RWPE2 (cell line): ENCODE results near the gene TNFAIP3.

Experiments used
- ATAC-seq: fragments of 200-7000 bp; cut with Tn5 transposase; 3 replicates; pipeline ENCODE4 v1.9.1; 2021; ENCODE audit warnings: low read depth
- DNase-seq: peaks from one replicate; pipeline ENCODE4 v3.0.0-alpha.2; 2020; ENCODE audit warnings: low spot score
- H3K27ac ChIP-seq: fragments of 450-650 bp; 2 replicates; pipeline ENCODE4 v1.5.1; 2017; ENCODE audit warnings: mild to moderate bottlenecking; ENCODE audit not compliant: poor library complexity, severe bottlenecking
- H3K27me3 ChIP-seq: fragments of 250-450 bp; sonication (Bioruptor Pico); 2 replicates; pipeline ENCODE4 v1.5.1; 2021; ENCODE audit warnings: mild to moderate bottlenecking, moderate library complexity; ENCODE audit not compliant: insufficient read depth, poor library complexity, severe bottlenecking
- H3K36me3 ChIP-seq: fragments of 250-450 bp; sonication (Bioruptor Pico); 2 replicates; pipeline ENCODE4 v1.5.1; 2020; ENCODE audit warnings: low read depth, mild to moderate bottlenecking, moderate library complexity
- H3K4me1 ChIP-seq: fragments of 250-450 bp; sonication (Bioruptor Pico); 2 replicates; pipeline ENCODE4 v1.5.1; 2021; ENCODE audit warnings: mild to moderate bottlenecking, moderate library complexity; ENCODE audit not compliant: insufficient read depth, poor library complexity, severe bottlenecking
- H3K4me3 ChIP-seq: fragments of 250-450 bp; sonication (Bioruptor Pico); 2 replicates; pipeline ENCODE4 v1.5.1; 2021; ENCODE audit warnings: mild to moderate bottlenecking, moderate library complexity; ENCODE audit not compliant: severe bottlenecking
- H3K9me3 ChIP-seq: fragments of 250-450 bp; sonication (Bioruptor Pico); 2 replicates; pipeline ENCODE4 v1.5.1; 2021; ENCODE audit warnings: mild to moderate bottlenecking, moderate library complexity; ENCODE audit not compliant: severe bottlenecking
- TF ChIP-seq, protein P1 (sequence below): fragments of 450-650 bp; IDR thresholded peaks from one replicate; pipeline ENCODE4 v1.5.1; 2017; ENCODE audit warnings: mild to moderate bottlenecking, moderate library complexity; ENCODE audit not compliant: poor library complexity, severe bottlenecking

TNFAIP3 gene

DNA sequence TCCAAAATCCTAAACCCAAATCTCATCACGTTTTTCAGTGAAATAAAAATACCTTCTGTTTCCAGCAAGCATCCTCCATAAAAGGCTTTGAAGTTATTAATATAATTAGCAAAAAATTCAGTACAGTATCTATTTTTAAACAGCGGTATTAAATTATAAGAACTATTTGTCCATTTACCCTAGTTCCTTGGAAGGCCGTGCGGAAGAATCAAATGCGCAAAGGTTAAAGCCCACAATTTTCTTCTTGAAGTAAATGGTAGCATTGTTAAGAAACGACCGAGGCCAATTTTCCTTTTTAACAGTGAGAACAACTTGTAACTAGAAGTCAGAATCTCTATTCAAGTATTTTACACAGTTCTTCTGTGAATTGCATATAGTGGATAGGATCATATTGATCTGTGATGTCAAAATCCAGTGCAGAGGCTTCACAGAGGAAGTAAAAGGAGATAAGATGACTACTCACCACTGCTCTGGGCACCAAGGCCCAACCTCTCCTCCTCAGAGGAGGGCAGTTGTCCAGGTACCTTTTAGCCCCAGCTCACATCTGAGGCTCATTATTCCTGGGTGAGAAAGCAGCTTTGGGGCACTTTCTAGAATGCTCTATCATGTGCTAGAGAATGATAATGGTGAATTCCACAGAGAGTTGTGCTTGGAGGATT is 36.3 kb downstream of the TNFAIP3 start:
- no peaks in the 10 kb centered on the region for H3K27me3 ChIP-seq
- H3K4me1 ChIP-seq: no peaks in the 10 kb centered on the region
- DNase-seq (no peak), ATAC-seq (no peak)
- H3K36me3 ChIP-seq: no peaks in the 10 kb centered on the region
- TF ChIP-seq, protein P1, sequence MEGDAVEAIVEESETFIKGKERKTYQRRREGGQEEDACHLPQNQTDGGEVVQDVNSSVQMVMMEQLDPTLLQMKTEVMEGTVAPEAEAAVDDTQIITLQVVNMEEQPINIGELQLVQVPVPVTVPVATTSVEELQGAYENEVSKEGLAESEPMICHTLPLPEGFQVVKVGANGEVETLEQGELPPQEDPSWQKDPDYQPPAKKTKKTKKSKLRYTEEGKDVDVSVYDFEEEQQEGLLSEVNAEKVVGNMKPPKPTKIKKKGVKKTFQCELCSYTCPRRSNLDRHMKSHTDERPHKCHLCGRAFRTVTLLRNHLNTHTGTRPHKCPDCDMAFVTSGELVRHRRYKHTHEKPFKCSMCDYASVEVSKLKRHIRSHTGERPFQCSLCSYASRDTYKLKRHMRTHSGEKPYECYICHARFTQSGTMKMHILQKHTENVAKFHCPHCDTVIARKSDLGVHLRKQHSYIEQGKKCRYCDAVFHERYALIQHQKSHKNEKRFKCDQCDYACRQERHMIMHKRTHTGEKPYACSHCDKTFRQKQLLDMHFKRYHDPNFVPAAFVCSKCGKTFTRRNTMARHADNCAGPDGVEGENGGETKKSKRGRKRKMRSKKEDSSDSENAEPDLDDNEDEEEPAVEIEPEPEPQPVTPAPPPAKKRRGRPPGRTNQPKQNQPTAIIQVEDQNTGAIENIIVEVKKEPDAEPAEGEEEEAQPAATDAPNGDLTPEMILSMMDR: no peak
- H3K4me3 ChIP-seq: no peak overlapping the region
- peaks cover 2% of the 10 kb centered on the region for H3K9me3 ChIP-seq
- H3K27ac ChIP-seq: no peak overlapping the region

DNA sequence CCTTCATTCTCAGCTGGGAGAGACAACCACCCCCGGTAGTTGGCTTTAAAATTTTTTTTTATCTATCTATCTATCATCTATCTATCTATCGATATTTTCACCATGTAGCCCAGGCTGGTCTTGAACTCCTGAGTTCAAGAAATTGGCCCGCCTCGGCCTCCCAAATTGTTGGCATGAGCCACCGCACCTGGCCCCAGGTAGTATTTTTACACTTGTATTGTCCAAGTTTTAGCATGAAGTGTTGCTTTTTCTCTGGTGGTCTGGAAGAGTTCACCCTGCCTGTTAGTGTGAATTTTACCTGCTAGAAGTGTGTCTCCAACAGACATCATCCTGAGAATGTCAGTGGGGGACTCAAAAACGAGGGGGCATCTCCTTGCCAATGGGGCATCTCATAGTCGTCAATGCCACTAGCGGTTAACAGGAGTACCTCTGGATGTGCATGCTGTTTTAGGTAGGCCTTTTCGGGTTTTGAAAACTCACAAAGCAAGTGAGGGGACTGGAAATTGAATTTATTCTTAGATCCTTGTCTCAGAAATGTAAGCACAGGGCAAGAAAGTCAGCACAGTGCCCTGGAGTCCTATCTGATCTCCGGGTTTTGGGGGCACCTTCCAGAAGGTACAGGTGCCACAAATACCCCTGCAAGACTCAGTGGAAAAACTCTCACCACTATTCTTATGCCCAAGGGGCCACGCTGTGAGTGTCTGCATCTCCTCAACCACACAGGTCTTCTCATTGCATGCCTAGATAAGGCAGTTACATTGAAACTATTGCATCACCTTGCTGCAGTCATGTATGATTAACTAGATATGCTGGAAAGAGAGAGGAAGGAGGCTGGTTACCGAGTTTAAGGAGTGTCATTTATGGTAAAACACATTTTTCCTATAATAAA is 37.1 kb downstream of the TNFAIP3 start:
- Histone ChIP-seq H3K36me3 (no peaks in the 10 kb centered on the region), H3K9me3 (peaks cover 2% of the 10 kb centered on the region), H3K4me1 (no peaks in the 10 kb centered on the region), H3K4me3 (no peak overlapping the region), H3K27me3 (no peaks in the 10 kb centered on the region), H3K27ac (no peak overlapping the region)
- TF ChIP-seq, protein P1: no peak
- ATAC-seq (peak; percentile 44; the same call in 1 of the 3 replicates), DNase-seq (no peak)

DNA sequence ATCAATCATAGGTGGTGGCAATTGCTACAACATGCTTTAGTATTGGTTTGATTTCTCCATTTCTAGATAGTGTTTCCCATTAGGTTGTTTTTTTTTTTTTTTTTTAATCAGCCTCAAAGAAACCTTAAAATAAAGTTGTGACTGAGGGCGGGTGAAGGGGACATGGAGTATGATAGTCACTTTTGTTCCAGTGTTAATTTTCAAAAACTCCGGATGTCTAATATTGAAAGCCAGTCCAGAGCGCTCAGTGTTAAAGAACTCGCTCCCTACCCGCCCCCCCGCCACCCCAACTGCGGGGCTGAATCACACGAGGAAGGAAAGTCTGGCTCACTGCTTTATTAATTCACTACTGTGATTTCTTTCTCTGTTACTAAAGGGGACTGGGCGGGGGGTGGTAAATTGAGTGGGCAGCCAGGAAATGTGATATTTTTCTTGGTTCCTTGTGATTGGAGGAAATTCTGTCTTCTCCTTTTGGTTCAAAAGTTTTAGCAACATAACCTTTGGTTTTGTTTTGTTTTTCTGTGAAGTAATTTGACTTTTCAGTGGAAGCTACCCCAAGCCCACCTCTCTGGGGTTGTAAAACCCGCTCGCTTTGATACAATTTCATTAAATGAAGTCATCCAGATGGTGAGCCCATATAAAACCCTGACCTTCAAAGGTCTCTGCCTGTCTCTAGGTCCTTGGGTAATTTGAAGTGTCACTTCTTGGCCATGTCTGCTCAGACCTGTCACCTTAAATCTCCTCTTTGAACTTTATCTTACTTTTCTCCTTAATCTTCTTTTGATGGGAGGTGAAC is 38.0 kb downstream of the TNFAIP3 start:
- Histone ChIP-seq H3K9me3 (peaks cover 2% of the 10 kb centered on the region), H3K27ac (no peak overlapping the region), H3K4me1 (no peaks in the 10 kb centered on the region), H3K4me3 (no peak overlapping the region), H3K27me3 (no peaks in the 10 kb centered on the region), H3K36me3 (no peaks in the 10 kb centered on the region)
- TF ChIP-seq, protein P1: no peak
- ATAC-seq (no peak), DNase-seq (no peak)

DNA sequence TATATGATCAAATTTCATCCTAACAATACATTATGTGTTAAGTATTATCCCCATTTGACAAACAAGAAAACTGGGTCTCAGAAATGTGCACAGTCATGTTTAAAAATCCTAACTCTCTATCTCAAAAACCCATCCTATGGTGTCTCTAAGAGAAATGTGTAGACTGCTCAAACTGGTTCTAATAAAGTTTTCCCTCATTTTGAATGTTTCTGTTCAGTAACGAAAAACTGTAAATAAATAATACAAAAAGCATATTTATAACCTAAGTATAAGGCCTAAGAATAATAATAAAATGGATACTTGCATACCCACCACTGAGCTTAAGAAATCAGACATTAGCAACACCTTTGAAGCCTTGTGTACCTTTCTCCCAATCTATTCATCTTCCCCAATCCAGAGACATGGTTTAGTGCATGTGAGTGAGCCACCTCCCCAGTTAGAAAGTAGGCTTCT is 39.0 kb downstream of the TNFAIP3 start:
- TF ChIP-seq, protein P1: no peak
- DNase-seq (no peak), ATAC-seq (no peak)
- no peak overlapping the region for H3K4me3 ChIP-seq
- H3K27me3 ChIP-seq: no peaks in the 10 kb centered on the region
- no peaks in the 10 kb centered on the region for H3K36me3 ChIP-seq
- no peaks in the 10 kb centered on the region for H3K4me1 ChIP-seq
- H3K9me3 ChIP-seq: peaks cover 2% of the 10 kb centered on the region
- H3K27ac ChIP-seq: no peak overlapping the region
